ENCODE results near the gene CHN1.

CHN1 gene

DNA sequence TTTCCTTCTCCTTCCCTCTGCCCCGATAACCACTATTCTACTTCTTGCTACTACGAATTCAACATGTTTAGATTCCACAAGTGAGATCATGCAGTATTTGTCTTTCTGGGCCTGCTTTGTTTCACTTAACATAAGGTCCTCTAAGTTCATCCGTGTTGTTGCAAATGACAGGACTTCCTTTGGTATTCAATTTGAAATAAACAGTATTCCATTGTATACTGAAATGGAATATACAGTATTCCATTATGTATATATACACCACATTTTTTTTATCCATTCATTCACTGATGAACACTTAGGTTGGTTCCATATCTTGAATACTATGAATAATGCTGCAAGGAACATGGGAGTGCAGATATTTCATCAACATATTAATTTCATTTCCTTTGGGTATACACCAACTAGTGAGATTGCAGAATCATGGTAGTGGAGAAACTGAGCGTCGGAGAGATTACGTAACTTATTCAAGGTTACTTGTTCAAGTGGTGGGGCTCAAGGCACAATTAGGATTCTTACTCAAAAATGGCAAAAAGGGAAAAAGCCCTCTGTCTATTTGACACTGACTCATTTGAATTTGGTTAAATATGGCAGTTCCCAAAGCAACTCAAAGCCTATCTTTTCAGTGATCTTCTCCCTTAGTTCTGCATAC, 85.1 kb downstream of the CHN1 start:
- TF ChIP-seq, protein P1, sequence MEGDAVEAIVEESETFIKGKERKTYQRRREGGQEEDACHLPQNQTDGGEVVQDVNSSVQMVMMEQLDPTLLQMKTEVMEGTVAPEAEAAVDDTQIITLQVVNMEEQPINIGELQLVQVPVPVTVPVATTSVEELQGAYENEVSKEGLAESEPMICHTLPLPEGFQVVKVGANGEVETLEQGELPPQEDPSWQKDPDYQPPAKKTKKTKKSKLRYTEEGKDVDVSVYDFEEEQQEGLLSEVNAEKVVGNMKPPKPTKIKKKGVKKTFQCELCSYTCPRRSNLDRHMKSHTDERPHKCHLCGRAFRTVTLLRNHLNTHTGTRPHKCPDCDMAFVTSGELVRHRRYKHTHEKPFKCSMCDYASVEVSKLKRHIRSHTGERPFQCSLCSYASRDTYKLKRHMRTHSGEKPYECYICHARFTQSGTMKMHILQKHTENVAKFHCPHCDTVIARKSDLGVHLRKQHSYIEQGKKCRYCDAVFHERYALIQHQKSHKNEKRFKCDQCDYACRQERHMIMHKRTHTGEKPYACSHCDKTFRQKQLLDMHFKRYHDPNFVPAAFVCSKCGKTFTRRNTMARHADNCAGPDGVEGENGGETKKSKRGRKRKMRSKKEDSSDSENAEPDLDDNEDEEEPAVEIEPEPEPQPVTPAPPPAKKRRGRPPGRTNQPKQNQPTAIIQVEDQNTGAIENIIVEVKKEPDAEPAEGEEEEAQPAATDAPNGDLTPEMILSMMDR (IDR thresholded peaks at IDR 0.05; ENCODE audit: low read depth, low read length, missing control alignments): no peak
- DNase-seq (ENCODE audit: low read depth): no peak
- no peak overlapping the region for H3K4me3 ChIP-seq (ENCODE audit: low read depth, low read length)

DNA sequence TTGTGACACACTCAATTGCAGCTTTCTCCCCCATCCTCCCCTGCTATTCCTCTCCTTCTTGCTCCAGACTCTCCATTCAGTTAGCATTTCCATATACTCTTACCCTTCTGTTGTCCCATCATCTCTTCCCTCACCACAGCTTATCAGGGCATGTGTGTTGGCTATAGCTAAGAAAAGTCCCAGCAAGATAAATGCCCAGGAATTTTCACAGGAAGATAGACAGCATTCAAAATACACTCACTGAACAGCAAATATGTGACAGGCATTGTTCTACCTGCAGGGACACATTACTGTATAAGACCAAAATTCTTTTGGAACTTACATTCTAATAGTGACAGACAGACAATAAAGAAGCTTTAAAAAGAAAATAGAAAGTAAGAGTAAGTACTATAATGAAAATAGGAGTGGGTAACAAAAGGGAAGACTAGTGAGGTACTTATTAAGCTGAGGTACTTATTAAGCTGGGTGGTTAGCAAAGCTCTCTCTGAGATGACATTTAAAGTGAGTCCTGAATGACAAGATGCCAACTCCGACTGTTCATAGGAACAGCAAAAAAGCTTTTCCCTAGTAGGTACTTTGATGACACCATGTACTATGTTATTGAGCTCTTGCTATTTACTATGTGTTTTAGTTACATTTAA, 86.2 kb downstream of the CHN1 start:
- TF ChIP-seq, protein P1 (IDR thresholded peaks at IDR 0.05; ENCODE audit: low read depth, low read length, missing control alignments): no peak
- no peak for DNase-seq (ENCODE audit: low read depth)
- no peak overlapping the region for H3K4me3 ChIP-seq (ENCODE audit: low read depth, low read length)

DNA sequence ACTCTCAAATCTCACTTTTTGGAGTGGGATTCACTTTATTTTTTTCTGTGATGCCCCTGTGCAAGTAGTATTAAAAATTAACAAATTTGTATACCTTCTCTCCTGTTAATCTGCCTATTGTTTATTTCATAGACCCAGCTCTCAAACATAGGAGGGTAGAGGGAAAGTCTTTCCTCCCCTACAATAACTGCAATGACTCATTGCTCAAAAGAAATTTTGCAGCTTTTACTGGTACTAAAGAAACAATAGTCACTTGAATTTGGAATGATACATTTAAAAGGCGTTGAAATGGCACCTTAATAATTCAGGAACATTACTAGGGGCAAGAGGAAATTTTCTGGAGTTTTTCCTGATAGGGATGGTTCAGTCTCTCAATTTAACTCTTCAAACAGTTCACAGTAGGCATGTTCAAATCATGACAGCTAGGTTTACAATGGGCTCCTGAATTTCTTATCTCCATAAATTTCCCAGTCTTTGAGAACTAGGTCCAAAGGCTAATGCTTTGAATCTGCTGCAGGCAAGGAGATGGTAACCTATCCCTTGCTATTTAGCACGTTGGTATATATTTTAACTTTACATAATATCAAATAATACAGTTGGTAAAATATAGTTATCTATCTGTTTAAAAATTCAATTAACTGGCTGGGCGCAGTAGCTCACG, 88.8 kb downstream of the CHN1 start:
- no peak for DNase-seq (ENCODE audit: low read depth)
- H3K4me3 ChIP-seq (ENCODE audit: low read depth, low read length): no peak overlapping the region
- TF ChIP-seq, protein P1 (IDR thresholded peaks at IDR 0.05; ENCODE audit: low read depth, low read length, missing control alignments): no peak

DNA sequence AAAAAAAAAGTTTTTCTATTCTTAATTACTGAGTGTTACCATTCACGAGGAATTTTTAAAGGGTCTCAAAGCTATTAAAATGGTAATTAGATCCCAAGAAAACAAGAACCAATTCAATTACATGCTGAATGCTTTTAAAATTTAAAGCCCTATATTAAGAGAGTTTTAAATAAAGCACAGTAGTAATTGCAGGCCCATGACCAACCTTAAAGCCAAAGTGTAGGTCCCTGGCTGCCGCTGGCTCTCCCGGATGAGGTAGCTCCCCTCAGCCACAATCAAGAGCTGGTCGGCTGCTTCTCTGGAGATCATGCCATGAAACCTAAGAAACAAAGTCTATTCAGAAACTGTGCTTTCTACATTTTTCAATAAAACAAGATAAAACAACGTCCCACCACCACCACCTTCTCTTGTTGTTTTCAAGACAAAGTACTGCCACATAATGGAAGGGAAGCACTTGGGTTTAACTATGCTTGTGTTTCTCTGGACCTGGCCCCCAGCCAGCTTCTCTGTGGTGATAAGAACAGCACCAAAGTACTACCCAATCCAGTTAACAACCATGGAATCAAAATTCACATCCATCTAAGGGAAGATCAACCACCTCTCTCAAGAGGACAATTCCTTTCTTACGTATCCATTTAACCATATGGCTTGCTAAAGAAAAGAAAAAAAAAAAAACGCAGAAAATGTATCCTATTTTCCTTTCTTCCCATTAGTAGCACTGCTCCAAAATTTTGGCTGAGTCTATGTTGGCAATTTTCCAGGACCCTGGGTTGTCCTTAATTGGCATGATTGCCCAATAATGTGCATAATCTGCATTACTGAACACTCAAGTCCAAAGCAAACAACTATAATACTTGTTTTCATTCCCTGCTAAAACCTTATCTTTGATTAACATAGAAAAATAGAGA, 90.1 kb downstream of the CHN1 start:
- H3K4me3 ChIP-seq (ENCODE audit: low read depth, low read length): no peak overlapping the region
- TF ChIP-seq, protein P1 (IDR thresholded peaks at IDR 0.05; ENCODE audit: low read depth, low read length, missing control alignments): no peak
- DNase-seq (ENCODE audit: low read depth): no peak

DNA sequence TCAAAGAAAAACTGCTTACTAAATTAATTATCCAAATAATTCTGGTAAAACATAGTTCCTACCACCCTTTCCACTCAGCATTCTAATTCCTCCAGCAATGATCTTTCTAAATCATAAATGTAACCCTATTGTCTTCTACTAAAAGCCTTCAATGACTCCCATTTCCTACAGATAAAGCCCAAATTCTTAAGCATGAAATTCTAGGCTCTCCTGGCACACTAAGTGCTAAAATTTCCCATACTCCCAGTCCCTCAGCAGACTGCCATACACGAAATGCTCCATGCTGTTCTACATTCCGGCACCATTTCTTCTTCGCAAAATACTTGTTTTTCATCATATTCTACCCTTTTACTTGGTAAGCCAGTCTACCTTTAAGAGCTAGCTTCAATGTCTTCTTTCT, 96.9 kb downstream of the CHN1 start:
- no peak for DNase-seq (ENCODE audit: low read depth)
- no peak overlapping the region for H3K4me3 ChIP-seq (ENCODE audit: low read depth, low read length)
- TF ChIP-seq, protein P1 (IDR thresholded peaks at IDR 0.05; ENCODE audit: low read depth, low read length, missing control alignments): no peak

DNA sequence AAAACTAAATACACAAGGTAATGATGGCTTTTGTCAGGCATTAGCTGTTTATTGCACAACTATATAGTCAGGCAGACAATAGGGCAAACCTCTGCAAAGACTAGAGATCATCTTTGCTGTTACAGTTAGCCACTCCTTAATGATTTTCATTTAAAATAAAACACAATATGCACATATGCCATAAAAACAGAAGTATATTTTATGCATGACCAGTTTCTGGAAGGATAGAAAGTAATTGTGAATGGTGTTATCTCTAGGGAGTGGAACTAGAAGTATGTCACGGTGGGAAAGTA, 102.0 kb downstream of the CHN1 start:
- no peak overlapping the region for H3K4me3 ChIP-seq (ENCODE audit: low read depth, low read length)
- DNase-seq (ENCODE audit: low read depth): no peak
- TF ChIP-seq, protein P1 (IDR thresholded peaks at IDR 0.05; ENCODE audit: low read depth, low read length, missing control alignments): no peak
